Stomach (tissue), 4 donors: Measurements from ENCODE around the gene KLF15.

Experiments
- EP300 ChIP-seq: sonication (generic); formaldehyde crosslinking; IDR thresholded peaks from one replicate; pipeline ENCODE4 v1.6.1; 2017; ENCODE audit warnings: antibody characterized with exemption
- POLR2A ChIP-seq, 4 donors: fragments of 450-650 bp; IDR thresholded peaks; one replicate each; pipeline ENCODE4 v1.6.1; 2016; ENCODE audit warnings: antibody characterized with exemption in 4 of 4, control low read depth in 2 of 4, mild to moderate bottlenecking in 1 of 4, moderate library complexity in 1 of 4
- TF ChIP-seq, protein P1 (sequence below), 7 experiments: fragments of 450-650 bp in 4 of 7; fragments of 200-600 bp in 3 of 7; sonication (generic) in 3 of 7; IDR thresholded peaks; one replicate each; pipeline ENCODE4 v1.5.1; 2016 to 2019; ENCODE audit warnings: antibody characterized with exemption in 7 of 7, control low read depth in 2 of 7, mild to moderate bottlenecking in 1 of 7

DNA sequence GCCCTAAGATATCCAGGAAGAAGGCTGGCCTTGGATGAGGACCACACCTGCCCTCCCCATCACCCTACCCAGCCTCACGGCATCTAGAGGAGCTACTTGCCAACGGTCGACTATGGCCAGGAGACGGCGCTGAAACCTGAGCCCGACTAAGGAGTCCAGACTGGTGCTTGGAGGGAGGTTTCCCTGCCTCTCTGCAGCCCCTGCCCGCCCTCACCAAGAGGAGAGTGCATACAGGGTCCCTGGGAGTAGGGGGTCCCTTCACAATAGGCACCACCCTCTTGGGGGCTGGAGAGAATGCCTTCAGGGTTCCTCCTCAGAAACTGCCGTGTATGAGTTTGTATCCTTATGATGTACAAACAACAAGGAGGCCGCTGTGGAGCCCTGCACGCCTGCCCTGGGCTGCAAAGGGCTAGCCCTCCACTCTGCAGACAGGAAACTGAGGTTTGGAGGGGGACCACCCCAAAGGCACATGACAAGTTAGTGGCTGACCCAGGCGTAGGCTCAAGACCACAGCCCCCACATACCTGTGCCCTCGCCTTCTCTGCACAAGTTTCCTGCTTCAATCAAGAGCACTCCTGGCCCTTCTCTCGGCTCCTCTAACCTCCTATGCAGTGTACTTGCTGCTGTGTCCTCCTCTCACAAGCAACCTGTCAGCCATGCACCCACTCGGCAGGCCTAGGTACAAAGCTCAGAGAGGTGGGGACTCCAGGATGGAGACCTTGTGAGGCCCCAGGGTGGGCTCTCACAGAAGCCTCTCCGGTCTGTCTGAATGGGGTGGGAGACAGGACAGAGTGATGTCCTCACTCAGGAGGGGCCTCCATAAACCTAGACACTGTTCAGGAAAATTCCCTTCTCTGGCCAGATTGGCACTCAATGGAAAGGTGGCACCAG is 7.4 kb downstream of the KLF15 start:
- TF ChIP-seq, protein P1, sequence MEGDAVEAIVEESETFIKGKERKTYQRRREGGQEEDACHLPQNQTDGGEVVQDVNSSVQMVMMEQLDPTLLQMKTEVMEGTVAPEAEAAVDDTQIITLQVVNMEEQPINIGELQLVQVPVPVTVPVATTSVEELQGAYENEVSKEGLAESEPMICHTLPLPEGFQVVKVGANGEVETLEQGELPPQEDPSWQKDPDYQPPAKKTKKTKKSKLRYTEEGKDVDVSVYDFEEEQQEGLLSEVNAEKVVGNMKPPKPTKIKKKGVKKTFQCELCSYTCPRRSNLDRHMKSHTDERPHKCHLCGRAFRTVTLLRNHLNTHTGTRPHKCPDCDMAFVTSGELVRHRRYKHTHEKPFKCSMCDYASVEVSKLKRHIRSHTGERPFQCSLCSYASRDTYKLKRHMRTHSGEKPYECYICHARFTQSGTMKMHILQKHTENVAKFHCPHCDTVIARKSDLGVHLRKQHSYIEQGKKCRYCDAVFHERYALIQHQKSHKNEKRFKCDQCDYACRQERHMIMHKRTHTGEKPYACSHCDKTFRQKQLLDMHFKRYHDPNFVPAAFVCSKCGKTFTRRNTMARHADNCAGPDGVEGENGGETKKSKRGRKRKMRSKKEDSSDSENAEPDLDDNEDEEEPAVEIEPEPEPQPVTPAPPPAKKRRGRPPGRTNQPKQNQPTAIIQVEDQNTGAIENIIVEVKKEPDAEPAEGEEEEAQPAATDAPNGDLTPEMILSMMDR (IDR thresholded peaks at IDR 0.05): no peak
- TF ChIP-seq POLR2A (IDR thresholded peaks at IDR 0.05) (no peak), EP300 (no peak)
